Glomerular visceral epithelial cell (primary cell): ENCODE data around the gene NSG1.
"Not testable (repeated sequence)": the region's sequence is repeated elsewhere in the genome, so short reads cannot be mapped to it uniquely, and the experiment has no call there.

Experiments used
- DNase-seq: peaks from one replicate; pipeline ENCODE4 v3.0.0-alpha.2; 2016; ENCODE audit errors: extremely low spot score

Gene NSG1

GRCh38 chr4:4386736-4387392 is at the start of gene NSG1:
NSG1 (plus strand) TSS chr4:4387102; CDS start chr4:4387630, 528 bp downstream.
- peak; percentile 16 for DNase-seq

- DNase-seq: no peak
These were observed 48.5 kb upstream of the NSG1 start for GRCh38 chr4:4338210-4339001.

- no peak for DNase-seq
These were observed 47.3 kb upstream of the NSG1 start for GRCh38 chr4:4339504-4340085.

GRCh38 chr4:4341861-4342650 is 44.8 kb upstream of the NSG1 start:
- no peak for DNase-seq

GRCh38 chr4:4343038-4343437 is 43.9 kb upstream of the NSG1 start:
- DNase-seq: no peak

GRCh38 chr4:4344915-4345527 is 41.9 kb upstream of the NSG1 start:
- DNase-seq: no peak

- no peak for DNase-seq
These were observed 39.3 kb upstream of the NSG1 start for GRCh38 chr4:4347585-4347984.

GRCh38 chr4:4348585-4348984 is 38.3 kb upstream of the NSG1 start:
- DNase-seq: not testable (repeated sequence)

GRCh38 chr4:4349867-4350266 is 37.0 kb upstream of the NSG1 start:
- DNase-seq: no peak

- DNase-seq: no peak
These were observed 36.0 kb upstream of the NSG1 start for GRCh38 chr4:4350909-4351308.

- no peak for DNase-seq
These were observed 31.6 kb upstream of the NSG1 start for GRCh38 chr4:4355302-4355701.

- DNase-seq: no peak
These were observed 30.5 kb upstream of the NSG1 start for GRCh38 chr4:4356106-4357041.

- no peak for DNase-seq
These were observed 28.6 kb upstream of the NSG1 start for GRCh38 chr4:4358093-4358854.

GRCh38 chr4:4361883-4362282 is 25.0 kb upstream of the NSG1 start:
- no peak for DNase-seq

- no peak for DNase-seq
These were observed 23.8 kb upstream of the NSG1 start for GRCh38 chr4:4362991-4363697.

- no peak for DNase-seq
These were observed 22.8 kb upstream of the NSG1 start for GRCh38 chr4:4364061-4364460.

- peak; percentile 13 for DNase-seq
These were observed 22.3 kb upstream of the NSG1 start for GRCh38 chr4:4364486-4365208.

GRCh38 chr4:4368809-4369580 is 17.9 kb upstream of the NSG1 start:
- DNase-seq: no peak
